OCI-LY1 (cell line): ENCODE measurements around the gene ALG1.
"Not testable (repeated sequence)": the region's sequence is repeated elsewhere in the genome, so short reads cannot be mapped to it uniquely, and the experiment has no call there.

Experiments
- H2AFZ ChIP-seq: fragments of 200-600 bp; sonication (generic), shearing (Covaris generic); 2 replicates; pipeline ENCODE4 v1.6.0; 2014; ENCODE audit warnings: antibody characterized with exemption, mild to moderate bottlenecking, low read length
- H3F3A ChIP-seq: fragments of 200-600 bp; sonication (generic), shearing (Covaris generic); 2 replicates; pipeline ENCODE4 v1.6.0; 2014; ENCODE audit warnings: mild to moderate bottlenecking, antibody characterized with exemption, low read length, moderate library complexity; ENCODE audit not compliant: insufficient read depth
- H3K27ac ChIP-seq: fragments of 200-600 bp; sonication (generic); 2 replicates; pipeline ENCODE4 v1.5.1; 2014; ENCODE audit warnings: low read length, mixed run types, mild to moderate bottlenecking, low read depth; ENCODE audit not compliant: poor library complexity, severe bottlenecking
- H3K27me3 ChIP-seq: fragments of 200-600 bp; sonication (generic); 2 replicates; pipeline ENCODE4 v1.6.0; 2014; ENCODE audit warnings: antibody characterized with exemption, mild to moderate bottlenecking, low read length, moderate library complexity; ENCODE audit not compliant: insufficient read depth
- H3K36me3 ChIP-seq: fragments of 200-600 bp; sonication (generic); 2 replicates; pipeline ENCODE4 v1.6.1; 2014; ENCODE audit warnings: mild to moderate bottlenecking, antibody characterized with exemption, low read length, moderate library complexity, mixed read lengths; ENCODE audit not compliant: insufficient read depth
- H3K4me1 ChIP-seq: fragments of 200-600 bp; sonication (generic); 2 replicates; pipeline ENCODE4 v1.5.1; 2014; ENCODE audit warnings: mild to moderate bottlenecking, low read length, moderate library complexity; ENCODE audit not compliant: insufficient read depth, severe bottlenecking
- H3K4me2 ChIP-seq: fragments of 200-600 bp; sonication (generic), shearing (Covaris generic); 2 replicates; pipeline ENCODE4 v1.6.1; 2014; ENCODE audit warnings: low read length
- H3K4me3 ChIP-seq: fragments of 200-600 bp; sonication (generic); 2 replicates; pipeline ENCODE4 v1.5.1; 2014; ENCODE audit warnings: low read length, low read depth, mild to moderate bottlenecking, mixed read lengths; ENCODE audit not compliant: poor library complexity, severe bottlenecking
- H3K79me2 ChIP-seq: fragments of 200-600 bp; shearing (Covaris generic); 2 replicates; pipeline ENCODE4 v1.6.1; 2016; ENCODE audit warnings: mixed run types, low read length, mixed read lengths; ENCODE audit not compliant: insufficient read depth
- H3K9ac ChIP-seq: fragments of 200-600 bp; sonication (generic), shearing (Covaris generic); 2 replicates; pipeline ENCODE4 v1.6.1; 2014; ENCODE audit warnings: mild to moderate bottlenecking, low read length, mixed read lengths
- H3K9me2 ChIP-seq: fragments of 200-600 bp; sonication (generic), shearing (Covaris generic); 2 replicates; pipeline ENCODE4 v1.6.1; 2014; ENCODE audit warnings: low read depth, mild to moderate bottlenecking, low read length, mixed read lengths
- H3K9me3 ChIP-seq: fragments of 200-600 bp; shearing (Covaris generic); 2 replicates; pipeline ENCODE4 v1.6.1; 2014; ENCODE audit warnings: low read length, mixed read lengths
- H4K20me1 ChIP-seq: fragments of 200-600 bp; sonication (generic), shearing (Covaris generic); 2 replicates; pipeline ENCODE4 v1.6.0; 2016; ENCODE audit warnings: mild to moderate bottlenecking, low read length; ENCODE audit not compliant: insufficient read depth
- EZH2 ChIP-seq: fragments of 200-600 bp; sonication (generic), shearing (Covaris generic); IDR thresholded peaks from 2 replicates; pipeline ENCODE4 v1.8.0; 2017; ENCODE audit warnings: borderline replicate concordance, mixed run types, mild to moderate bottlenecking, antibody characterized with exemption, low read length, moderate library complexity, mixed read lengths
- TF ChIP-seq, protein P1 (sequence below): fragments of 200-600 bp; sonication (generic), shearing (Covaris generic); IDR thresholded peaks from 2 replicates; pipeline ENCODE4 v1.5.1; 2017; ENCODE audit warnings: mild to moderate bottlenecking, antibody characterized with exemption, low read length, moderate library complexity, mixed read lengths

ALG1 gene

DNA sequence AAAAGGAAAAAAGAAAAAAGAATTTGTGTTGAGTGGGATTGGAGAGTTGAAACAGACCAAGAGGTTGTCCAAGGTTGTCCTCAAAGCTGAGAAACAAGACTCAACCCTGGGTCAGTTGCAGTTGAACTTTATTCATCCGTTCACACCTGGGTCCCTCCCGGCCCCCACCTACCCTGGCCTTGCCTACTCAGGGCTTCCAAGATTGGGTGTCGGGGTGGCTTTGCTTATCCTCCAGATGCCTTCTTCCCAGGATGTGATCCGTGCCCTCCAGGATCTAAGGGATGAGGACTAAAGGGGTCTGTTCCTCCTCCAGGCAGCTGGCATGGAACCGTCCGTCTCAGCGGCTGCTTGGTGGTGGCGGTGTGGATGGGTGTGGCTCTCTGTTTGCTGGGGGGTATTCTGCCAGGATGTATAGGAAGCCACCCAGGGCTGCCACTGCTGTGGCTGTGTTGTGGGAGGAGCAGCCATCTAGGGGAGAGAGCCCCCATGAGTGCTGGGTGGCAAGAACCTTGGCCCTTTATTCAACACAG lies 27.6 kb upstream of the ALG1 start:
- no peak overlapping the region for H3K4me2 ChIP-seq
- peaks cover 1% of the 10 kb centered on the region; the same call in 1 of the 2 replicates for H3K27me3 ChIP-seq
- no peaks in the 10 kb centered on the region for H3K4me1 ChIP-seq
- H3K9me3 ChIP-seq: no peaks in the 10 kb centered on the region
- H2AFZ ChIP-seq: no peak overlapping the region
- no peaks in the 10 kb centered on the region for H3F3A ChIP-seq
- H4K20me1 ChIP-seq: no peaks in the 10 kb centered on the region
- no peaks in the 10 kb centered on the region for H3K36me3 ChIP-seq
- H3K9ac ChIP-seq: no peak overlapping the region
- no peak overlapping the region for H3K27ac ChIP-seq
- H3K9me2 ChIP-seq: no peaks in the 10 kb centered on the region
- H3K79me2 ChIP-seq: no peaks in the 10 kb centered on the region
- H3K4me3 ChIP-seq: no peak overlapping the region
- no peak for TF ChIP-seq EZH2
- TF ChIP-seq, protein P1, sequence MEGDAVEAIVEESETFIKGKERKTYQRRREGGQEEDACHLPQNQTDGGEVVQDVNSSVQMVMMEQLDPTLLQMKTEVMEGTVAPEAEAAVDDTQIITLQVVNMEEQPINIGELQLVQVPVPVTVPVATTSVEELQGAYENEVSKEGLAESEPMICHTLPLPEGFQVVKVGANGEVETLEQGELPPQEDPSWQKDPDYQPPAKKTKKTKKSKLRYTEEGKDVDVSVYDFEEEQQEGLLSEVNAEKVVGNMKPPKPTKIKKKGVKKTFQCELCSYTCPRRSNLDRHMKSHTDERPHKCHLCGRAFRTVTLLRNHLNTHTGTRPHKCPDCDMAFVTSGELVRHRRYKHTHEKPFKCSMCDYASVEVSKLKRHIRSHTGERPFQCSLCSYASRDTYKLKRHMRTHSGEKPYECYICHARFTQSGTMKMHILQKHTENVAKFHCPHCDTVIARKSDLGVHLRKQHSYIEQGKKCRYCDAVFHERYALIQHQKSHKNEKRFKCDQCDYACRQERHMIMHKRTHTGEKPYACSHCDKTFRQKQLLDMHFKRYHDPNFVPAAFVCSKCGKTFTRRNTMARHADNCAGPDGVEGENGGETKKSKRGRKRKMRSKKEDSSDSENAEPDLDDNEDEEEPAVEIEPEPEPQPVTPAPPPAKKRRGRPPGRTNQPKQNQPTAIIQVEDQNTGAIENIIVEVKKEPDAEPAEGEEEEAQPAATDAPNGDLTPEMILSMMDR: no peak

DNA sequence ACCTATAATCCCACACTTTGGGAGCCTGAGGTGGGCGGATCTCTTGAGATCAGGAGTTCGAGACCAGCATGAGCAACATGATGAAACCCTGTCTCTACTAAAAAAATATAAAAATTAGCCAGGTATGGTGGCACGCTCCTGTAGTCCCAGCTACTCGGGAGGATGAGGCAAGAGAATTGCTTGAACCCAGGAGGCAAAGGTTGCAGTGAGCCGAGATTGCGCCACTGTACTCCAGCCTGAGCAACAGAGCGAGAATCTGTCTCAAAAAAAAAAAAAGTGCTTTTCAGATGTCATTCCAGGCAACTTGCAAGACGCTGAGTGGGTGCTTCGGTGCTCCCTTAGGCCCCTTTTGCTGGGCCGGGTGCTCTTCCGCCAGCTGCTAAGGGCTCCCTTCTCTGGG lies 27.1 kb upstream of the ALG1 start:
- not testable (repeated sequence) for H3K79me2 ChIP-seq, H3K4me3 ChIP-seq, H3K27me3 ChIP-seq, H3F3A ChIP-seq, H3K4me1 ChIP-seq, H2AFZ ChIP-seq, H3K36me3 ChIP-seq, H3K9me2 ChIP-seq, H3K4me2 ChIP-seq, H3K27ac ChIP-seq, H4K20me1 ChIP-seq, H3K9ac ChIP-seq, H3K9me3 ChIP-seq

DNA sequence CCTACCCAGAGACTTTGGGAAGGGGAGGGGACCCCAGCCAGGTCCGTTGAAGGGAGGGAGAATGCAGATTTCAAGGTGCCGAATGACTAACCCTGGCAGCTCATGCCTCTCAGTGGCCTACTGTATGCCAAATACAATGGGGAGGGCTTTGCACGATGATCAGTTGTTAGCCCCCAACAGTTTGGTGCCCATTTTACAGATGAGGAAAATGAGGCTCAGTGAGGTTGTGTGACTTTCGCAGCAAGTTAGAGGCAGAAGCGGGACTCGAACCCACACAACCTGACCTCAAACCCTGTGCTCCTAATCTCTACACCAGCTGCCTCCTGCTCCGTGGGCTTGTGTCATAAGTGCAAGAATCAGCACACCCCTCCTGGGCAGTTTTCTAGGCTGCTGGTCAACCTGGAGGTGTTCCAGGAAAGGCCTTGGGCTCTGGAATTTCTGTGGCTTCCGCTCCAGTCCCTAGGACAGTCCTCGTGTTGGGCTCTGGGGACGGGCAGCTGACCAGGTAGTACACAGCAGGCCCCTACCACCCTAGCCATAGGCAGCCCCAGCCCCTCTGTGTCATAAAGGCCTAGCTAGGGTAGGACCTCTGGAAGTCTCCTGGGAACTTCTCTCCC lies 26.0 kb upstream of the ALG1 start:
- Histone ChIP-seq H3K27me3 (peaks cover 6% of the 10 kb centered on the region; the same call in 1 of the 2 replicates), H3K4me2 (no peak overlapping the region), H3K27ac (no peak overlapping the region), H3K36me3 (no peaks in the 10 kb centered on the region), H3K9ac (no peak overlapping the region), H3F3A (no peaks in the 10 kb centered on the region), H2AFZ (no peak overlapping the region), H3K9me3 (no peaks in the 10 kb centered on the region), H3K79me2 (no peaks in the 10 kb centered on the region), H3K4me3 (no peak overlapping the region), H4K20me1 (no peaks in the 10 kb centered on the region), H3K4me1 (no peaks in the 10 kb centered on the region), H3K9me2 (no peaks in the 10 kb centered on the region)
- no peak for TF ChIP-seq EZH2
- TF ChIP-seq, protein P1: no peak

DNA sequence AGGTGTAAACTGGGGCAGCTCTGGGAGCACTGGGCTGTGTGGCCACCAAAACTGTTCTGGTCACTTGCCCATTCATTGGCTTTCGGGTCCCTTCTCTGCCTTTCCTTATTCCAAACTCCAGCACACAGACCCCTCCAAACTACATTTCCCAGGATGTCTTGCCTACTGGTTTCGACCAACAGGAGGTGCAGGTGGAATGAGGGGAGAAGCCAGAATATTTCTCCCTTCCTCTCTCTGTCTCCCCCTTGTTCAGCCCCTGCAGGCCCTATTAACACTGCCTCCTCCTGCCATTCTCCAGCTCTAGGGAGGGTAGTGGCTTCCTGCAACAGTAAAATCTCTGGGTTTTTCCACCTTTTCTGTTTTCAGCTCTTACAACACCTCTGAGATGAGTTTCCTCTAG lies 24.7 kb upstream of the ALG1 start:
- Histone ChIP-seq H4K20me1 (no peaks in the 10 kb centered on the region), H3K79me2 (no peaks in the 10 kb centered on the region), H3K9ac (no peak overlapping the region), H3K9me2 (no peaks in the 10 kb centered on the region), H3F3A (no peaks in the 10 kb centered on the region), H2AFZ (no peak overlapping the region), H3K4me3 (no peak overlapping the region), H3K27me3 (peaks cover 6% of the 10 kb centered on the region; the same call in 1 of the 2 replicates), H3K27ac (no peak overlapping the region), H3K36me3 (no peaks in the 10 kb centered on the region), H3K4me2 (no peak overlapping the region), H3K9me3 (no peaks in the 10 kb centered on the region), H3K4me1 (no peaks in the 10 kb centered on the region)
- TF ChIP-seq, protein P1: no peak
- TF ChIP-seq EZH2: no peak
